ENCODE results near the gene SLCO2B1. TPM values are rescaled to one million over a fixed set of nuclear protein-coding genes. Genes with fewer than 3 reads are reported as not detected.

SLCO2B1 gene
- total RNA-seq, 4 donors from 2014 or later: 72.9 to 165 (median 111) TPM

DNA sequence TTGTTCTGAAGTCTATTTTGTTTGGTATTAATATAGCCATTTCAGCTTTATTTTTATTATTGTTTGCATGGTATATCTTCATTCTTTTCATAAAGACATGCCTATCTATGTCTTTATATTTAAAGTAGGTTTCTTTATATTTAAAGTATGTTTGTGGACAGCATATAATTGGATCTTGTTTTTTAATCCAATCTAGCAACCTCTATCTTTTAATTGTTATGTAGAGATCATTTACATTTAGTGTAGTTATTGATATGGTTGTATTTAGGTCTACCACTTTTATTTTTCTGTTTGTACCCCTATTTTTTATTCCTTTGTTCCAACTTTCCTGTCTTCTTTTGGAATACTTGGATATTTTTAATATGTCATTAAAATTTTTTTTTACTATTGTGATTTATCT is 103.4 kb downstream of the SLCO2B1 start:
- Histone ChIP-seq H3K27me3 (peaks cover 23% of the 10 kb centered on the region), H3K27ac (no peak overlapping the region), H3K36me3 (no peaks in the 10 kb centered on the region), H3K4me3 (no peak overlapping the region), H3K9me3 (peaks cover 0 to 6% of the 10 kb centered on the region in 2 donors), H3K4me1 (no peaks in the 10 kb centered on the region)
- in situ Hi-C loops (cut with MboI; ENCODE audit: low pct_ligation_motif_present in 1 of 4, low pct_unique_long_range_greater_than_20kb in 1 of 4, low sequenced_read_pairs in 3 of 4) (no loop called here), intact Hi-C loops (cut with DNase I; ENCODE audit: low total_unique reads) (no loop called here)
- no peak for TF ChIP-seq EP300 (IDR thresholded peaks at IDR 0.05; ENCODE audit: low read depth)
- TF ChIP-seq, protein P1, sequence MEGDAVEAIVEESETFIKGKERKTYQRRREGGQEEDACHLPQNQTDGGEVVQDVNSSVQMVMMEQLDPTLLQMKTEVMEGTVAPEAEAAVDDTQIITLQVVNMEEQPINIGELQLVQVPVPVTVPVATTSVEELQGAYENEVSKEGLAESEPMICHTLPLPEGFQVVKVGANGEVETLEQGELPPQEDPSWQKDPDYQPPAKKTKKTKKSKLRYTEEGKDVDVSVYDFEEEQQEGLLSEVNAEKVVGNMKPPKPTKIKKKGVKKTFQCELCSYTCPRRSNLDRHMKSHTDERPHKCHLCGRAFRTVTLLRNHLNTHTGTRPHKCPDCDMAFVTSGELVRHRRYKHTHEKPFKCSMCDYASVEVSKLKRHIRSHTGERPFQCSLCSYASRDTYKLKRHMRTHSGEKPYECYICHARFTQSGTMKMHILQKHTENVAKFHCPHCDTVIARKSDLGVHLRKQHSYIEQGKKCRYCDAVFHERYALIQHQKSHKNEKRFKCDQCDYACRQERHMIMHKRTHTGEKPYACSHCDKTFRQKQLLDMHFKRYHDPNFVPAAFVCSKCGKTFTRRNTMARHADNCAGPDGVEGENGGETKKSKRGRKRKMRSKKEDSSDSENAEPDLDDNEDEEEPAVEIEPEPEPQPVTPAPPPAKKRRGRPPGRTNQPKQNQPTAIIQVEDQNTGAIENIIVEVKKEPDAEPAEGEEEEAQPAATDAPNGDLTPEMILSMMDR (IDR thresholded peaks at IDR 0.05): no peak
- TF ChIP-seq POLR2AphosphoS5 (IDR thresholded peaks at IDR 0.05): no peak
- TF ChIP-seq POLR2A (IDR thresholded peaks at IDR 0.05): no peak
- no peak for DNase-seq

Other genes starting within 250 kb of the SLCO2B1 start
- gene XRRA1, start 202.0 kb upstream of the SLCO2B1 start, total RNA-seq: 10 to 100 TPM in 3 of 4 donors, 1 to 10 TPM in 1; 5.7 to 61.0 (median 17.2) TPM
- 10 to 100 TPM in 3 of 4 donors, 1 to 10 TPM in 1; 6.4 to 59.9 (median 21.0) TPM for gene SPCS2, start 201.8 kb upstream of the SLCO2B1 start, total RNA-seq
- gene NEU3, start 162.2 kb upstream of the SLCO2B1 start, total RNA-seq: 10 to 100 TPM in 1 of 4 donors, 1 to 10 TPM in 3; 2.6 to 11.7 (median 3.9) TPM
- not detected for gene OR2AT4, start 54.2 kb upstream of the SLCO2B1 start, total RNA-seq
- 1 to 10 TPM in 1 of 4 donors, under 1 TPM in 1, not detected in 2; 0.40 to 3.7 TPM for gene TPBGL, start 89.7 kb downstream of the SLCO2B1 start, total RNA-seq
- gene ARRB1, start 200.6 kb downstream of the SLCO2B1 start, total RNA-seq: 10 to 100 TPM; 55.7 to 88.2 (median 78.0) TPM
- gene RPS3, start 248.4 kb downstream of the SLCO2B1 start, total RNA-seq: 1,000 to 10,000 TPM in 1 of 4 donors, 100 to 1,000 TPM in 3; 492 to 1,045 (median 813) TPM

Data from transverse colon (tissue), 4 donors.